Astrocyte of the cerebellum (primary cell): Measurements from ENCODE around the gene TRPC6.

Experiments used
- DNase-seq: peaks from one replicate; pipeline ENCODE4 v3.0.0-alpha.2; 2011; ENCODE audit warnings: low read depth
- H3K4me3 ChIP-seq: 2 replicates; pipeline ENCODE4 v1.5.1; 2011; ENCODE audit warnings: mild to moderate bottlenecking, low read depth, low read length, moderate library complexity
- in situ Hi-C: cut with HindIII; loops from 2 replicates; pipeline ENCODE4 v1.10.0; 2017; ENCODE audit warnings: low sequenced_read_pairs
- TF ChIP-seq, protein P1 (sequence below): IDR thresholded peaks from 2 replicates; pipeline ENCODE4 v1.5.1; 2012; ENCODE audit warnings: low read length, low read depth, moderate library complexity, mild to moderate bottlenecking; ENCODE audit errors: missing control alignments

The TRPC6 gene

DNA sequence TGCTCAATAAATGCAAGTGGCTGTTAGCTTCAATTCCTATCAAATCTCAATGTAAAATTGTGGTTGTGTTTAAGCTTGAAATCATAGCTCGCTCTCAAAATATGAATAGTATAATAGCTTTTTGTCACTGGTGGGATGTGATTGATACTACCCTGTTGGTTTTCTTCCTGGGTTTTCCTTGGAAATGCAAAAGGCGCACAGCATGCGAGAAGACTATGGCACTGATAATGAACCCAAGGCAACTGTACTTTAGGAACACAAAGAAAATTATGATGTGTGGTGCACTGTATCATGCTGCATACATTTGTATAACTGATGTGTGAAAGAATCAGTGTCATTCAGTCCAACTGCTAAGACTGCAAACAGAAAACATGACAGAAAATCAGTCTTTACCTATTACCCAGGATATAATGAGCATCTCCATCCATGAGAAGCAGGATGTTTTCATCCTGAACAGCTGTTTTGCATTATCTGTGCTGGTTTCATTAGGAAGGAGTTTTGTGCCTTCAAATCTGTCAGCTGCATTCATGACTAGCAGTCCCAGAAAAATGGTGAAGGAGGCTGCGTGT is 101.2 kb downstream of the TRPC6 start:
- DNase-seq = no peak
- H3K4me3 ChIP-seq = no peak overlapping the region

DNA sequence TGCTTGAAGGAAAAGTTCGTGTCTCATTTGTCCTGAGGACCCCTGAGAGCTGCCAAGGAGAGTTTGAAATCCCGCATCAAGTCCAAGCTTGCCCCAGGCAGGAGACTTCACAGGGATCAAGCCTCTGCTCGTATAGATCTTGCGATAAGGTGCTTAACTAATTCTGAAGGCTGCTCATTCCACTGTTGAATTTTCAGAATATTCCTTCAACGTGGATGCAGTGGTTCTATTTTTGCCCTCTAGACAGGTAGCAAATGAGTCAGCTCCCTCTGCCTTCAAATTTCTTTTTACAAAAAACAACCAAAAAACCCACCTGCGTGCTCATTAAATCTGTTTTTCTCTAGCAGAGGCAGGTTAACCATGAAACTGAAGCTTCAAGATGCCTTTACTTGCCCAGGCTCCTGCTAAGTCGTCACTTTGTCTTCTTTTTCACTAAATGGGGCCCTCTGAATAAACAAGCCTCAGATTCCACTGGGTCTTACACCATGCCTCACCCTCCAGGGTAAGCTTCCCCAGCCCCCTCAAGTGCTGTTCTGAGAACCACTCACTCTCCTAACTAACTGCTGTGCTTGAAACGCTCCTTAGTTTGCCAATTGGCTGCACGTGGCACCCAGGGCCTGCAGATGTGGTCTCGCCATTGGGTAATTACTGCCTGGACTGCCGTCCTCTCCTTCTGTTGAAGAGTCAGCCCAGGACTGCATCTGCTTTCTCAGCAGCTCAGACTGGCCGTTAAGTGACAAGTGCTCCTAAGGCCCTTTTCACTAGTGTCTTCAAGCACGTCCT is 105.0 kb downstream of the TRPC6 start:
- in situ Hi-C loops = no loop called here
- no peak for DNase-seq
- TF ChIP-seq, protein P1, sequence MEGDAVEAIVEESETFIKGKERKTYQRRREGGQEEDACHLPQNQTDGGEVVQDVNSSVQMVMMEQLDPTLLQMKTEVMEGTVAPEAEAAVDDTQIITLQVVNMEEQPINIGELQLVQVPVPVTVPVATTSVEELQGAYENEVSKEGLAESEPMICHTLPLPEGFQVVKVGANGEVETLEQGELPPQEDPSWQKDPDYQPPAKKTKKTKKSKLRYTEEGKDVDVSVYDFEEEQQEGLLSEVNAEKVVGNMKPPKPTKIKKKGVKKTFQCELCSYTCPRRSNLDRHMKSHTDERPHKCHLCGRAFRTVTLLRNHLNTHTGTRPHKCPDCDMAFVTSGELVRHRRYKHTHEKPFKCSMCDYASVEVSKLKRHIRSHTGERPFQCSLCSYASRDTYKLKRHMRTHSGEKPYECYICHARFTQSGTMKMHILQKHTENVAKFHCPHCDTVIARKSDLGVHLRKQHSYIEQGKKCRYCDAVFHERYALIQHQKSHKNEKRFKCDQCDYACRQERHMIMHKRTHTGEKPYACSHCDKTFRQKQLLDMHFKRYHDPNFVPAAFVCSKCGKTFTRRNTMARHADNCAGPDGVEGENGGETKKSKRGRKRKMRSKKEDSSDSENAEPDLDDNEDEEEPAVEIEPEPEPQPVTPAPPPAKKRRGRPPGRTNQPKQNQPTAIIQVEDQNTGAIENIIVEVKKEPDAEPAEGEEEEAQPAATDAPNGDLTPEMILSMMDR = no peak

More for the DNA sequence above, 101.2 kb downstream of the TRPC6 start:
- TF ChIP-seq, protein P1 = no peak
- in situ Hi-C loops = no loop called here

DNA sequence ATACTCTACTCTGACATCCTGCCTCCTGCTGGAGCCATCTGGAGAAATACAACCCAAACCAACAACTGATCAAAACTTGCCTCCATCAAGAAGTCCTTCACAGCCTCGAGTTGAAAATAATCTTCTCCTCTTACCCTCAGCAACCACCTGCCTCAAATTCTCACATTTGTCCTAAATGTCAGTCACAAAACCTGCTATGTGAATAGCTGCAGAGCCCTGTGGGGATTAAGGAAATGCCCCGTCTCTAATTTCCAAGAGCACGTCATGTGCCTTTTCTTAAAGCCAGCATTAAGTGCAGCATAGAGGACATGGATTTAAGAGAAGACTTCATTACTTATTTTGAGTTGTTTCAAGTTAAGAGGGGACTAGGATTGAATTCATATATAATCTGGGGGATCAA is 105.9 kb downstream of the TRPC6 start:
- no peak overlapping the region for H3K4me3 ChIP-seq
- in situ Hi-C loops = no loop called here
- TF ChIP-seq, protein P1 = no peak
- no peak for DNase-seq

More for the DNA sequence above, 105.0 kb downstream of the TRPC6 start:
- H3K4me3 ChIP-seq = no peak overlapping the region

DNA sequence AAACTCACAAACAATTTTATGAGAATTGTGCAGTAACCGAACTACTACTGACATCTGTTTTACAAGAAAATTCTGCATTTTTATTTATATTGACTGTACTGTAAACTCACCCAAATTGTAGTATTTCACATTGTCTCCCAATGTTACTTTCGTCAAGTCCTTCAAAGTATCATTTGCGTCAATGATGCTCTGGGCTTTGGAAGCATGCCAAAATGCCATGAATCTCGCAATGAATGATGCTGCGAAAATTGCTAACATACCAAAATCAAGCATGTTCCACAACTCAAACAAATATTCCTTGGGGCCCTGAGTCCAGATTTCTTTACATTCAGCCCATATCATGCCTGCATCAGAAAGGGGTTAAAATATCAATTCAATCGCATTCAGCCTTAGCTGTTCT is 107.6 kb downstream of the TRPC6 start:
- no peak for DNase-seq
- H3K4me3 ChIP-seq = no peak overlapping the region
- in situ Hi-C loops = no loop called here

DNA sequence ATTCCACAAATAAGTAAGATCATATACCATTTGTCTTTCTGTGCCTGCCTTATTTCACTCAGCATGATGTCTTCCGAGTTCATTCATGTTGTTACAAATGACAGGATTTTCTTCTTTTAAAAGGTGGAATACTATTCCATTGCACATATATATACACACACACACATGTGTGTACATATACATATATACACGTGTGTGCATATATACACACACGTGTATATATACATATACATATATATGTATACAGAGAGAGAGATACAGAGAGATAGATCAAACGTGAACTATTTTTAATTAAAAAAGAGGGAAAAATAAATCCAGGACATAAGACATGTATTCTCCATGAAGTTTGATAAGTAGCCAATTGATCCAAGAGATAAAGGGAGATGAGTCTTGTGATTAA is 108.1 kb downstream of the TRPC6 start:
- DNase-seq = no peak
- in situ Hi-C loops = no loop called here
- no peak overlapping the region for H3K4me3 ChIP-seq
- TF ChIP-seq, protein P1 = no peak

More for the DNA sequence above, 107.6 kb downstream of the TRPC6 start:
- TF ChIP-seq, protein P1 = no peak

DNA sequence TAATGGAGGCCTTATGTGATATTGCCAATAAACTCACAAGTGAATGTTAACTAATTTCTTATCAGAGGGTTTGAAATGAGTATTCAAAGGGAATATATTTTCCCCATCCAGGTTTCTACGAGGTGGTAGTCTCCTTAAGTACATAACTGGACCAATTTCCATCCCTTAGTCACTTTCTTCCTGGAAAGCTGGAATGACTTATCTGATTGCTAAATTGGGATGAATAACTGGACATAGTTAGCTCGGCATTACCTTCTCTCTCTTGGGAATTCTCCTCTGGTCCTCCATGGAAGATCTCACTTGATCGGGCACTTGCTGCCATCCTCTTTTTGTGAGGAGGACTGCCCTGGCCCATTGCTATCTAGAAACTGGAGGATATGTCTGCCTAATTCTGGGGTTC is 109.1 kb downstream of the TRPC6 start:
- TF ChIP-seq, protein P1 = no peak
- DNase-seq = no peak
- H3K4me3 ChIP-seq = no peak overlapping the region
- in situ Hi-C loops = no loop called here
